ENCODE results near the gene FSTL4.

The FSTL4 gene

DNA sequence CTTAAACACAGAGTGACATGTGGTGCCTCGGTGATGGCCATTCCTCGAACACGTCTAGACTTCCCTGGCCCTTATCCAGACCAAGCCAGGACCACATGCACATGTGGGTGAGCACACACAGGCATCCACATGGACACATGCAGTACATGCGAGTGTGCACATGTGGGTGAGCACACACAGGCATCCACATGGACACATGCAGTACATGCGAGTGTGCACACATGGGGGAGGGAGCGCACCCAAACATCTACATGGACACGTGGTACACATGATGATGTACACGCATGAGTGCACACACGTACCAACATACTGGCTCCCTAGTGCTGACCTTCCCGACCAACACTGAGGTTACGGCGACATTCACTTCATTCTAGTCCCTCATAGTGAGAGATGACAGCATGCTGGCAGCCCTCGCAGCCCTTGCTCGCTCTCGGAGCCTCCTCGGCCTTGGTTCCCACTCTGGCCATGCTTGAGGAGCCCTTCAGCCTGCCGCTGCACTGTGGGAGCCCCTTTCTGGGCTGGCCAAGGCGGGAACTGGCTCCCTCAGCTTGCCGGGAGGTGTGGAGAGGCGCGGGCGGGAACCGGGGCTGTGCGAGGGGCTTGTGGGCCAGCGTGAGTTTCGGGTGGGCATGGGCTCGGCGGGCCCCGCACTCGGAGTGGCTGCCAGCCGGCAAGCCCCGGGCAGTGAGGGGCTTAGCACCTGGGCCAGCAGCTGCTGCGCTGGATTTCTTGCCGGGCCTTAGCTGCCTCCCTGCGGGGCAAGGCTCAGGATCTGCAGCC, 373.7 kb downstream of the FSTL4 start:
- in situ Hi-C loops (cut with MboI; ENCODE audit: low sequenced_read_pairs), result no loop called here

DNA sequence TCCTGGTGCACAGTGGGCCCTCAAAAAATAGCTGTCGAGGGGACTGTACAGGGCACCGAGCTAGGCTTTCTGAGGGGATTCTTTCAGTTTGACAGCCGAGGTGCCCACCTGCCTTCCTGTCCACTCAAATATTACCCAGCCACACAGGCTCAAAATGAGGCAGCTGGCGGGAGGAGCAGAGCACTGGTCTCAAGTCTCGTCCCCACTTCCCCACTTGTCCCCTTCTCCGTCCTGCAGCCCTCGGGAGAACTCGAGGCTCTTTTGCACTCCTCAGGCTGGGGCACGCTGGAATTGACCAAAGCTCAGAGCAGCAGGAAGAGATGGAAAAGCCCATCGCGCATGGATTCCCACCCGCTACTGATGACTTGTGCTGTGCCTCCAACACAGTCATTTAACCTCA, 375.4 kb downstream of the FSTL4 start:
- in situ Hi-C loops (cut with MboI; ENCODE audit: low sequenced_read_pairs), result no loop called here

DNA sequence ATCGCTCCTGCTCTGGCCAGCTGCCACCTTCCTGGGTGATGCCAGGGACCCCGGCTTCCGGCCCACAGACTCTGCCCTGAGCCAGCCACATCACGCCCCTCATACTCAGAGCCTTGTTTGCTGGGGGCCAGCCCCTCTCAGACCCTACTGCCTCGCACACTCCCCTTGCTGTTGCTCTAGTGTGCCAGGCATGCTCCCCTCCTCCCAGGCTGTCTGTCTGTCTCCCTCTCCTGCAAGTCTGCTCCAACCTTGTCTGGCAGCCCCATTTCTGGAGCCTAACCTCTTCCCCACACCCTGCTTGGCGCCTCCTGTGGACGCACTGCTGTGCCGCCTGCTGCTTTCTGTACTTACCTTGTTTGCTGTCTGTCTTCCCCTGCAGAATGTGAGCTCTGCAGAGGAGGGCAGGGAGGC, 375.8 kb downstream of the FSTL4 start:
- in situ Hi-C loops (cut with MboI; ENCODE audit: low sequenced_read_pairs), result no loop called here

DNA sequence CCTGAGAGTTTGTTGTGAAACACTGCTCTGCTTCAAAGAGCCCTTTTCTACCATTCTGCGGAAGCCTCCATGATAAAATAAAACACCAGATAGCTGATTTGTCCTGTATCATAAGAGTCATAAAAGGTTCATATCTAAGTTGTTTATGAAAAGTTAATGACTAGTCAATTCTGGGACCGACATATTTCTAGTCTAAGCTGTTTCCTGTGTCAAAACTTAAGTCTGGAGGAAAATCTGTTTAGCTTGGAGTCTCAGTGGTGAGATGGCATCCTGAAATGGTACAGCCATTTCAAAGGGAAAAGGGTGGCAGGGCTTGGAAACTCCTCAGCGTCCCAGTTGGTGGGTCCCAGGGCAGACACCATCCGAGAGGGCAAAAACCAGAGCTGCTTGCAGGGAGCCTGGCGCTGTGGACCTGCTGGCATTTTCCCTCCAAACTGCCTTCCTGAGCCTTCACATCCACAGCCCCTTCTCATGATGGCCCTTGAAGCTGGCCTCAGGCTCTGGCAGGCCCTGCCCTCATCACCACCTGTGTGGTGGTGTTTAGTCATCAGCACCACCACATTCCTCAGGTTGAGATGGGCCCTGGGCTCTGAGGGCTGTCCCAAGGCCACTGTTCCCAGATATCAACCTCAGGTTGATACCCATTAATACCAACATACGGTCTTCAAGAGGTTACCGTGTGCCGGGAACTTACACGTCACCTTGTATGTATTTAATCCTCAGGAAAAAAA, 376.5 kb downstream of the FSTL4 start:
- in situ Hi-C loops (cut with MboI; ENCODE audit: low sequenced_read_pairs), result no loop called here

DNA sequence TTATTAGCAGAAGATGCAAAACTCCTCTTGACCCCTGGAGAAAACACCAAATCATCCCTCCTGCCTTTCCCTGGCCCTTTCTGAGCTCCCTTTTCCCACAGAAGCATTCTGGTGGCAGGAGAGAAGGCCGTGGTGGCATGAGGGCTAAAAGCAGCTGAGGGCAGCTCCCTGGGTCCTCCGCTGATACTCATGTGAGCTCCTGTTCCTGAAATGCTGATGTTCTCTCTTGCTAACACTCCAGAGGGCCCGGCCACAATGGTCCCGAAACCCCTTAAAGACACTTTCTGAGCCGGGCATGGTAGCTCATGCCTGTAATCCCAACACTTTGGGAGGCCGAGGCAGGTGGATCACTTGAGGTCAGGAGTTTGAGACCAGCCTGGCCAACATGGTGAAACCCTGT, 377.4 kb downstream of the FSTL4 start:
- in situ Hi-C loops (cut with MboI; ENCODE audit: low sequenced_read_pairs), result no loop called here

DNA sequence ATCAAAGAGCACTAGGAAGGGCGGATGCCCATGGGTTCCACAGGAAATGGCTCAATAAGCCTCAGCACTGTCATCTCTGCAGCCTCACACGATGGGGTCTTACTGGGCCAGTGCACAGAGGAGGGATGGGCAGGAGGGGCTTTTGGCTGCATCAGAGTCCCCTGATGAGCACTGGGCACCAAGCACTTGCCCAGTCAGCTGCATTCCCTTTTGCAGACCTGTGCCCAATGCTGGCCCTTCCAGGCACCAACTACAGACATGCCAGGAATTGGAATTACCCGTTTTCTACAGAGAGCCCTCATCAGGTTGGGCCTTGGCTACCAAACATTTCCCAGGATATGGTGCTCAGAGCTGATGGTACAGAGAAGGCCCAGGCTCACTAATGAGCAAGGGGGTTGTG, 378.1 kb downstream of the FSTL4 start:
- in situ Hi-C loops (cut with MboI; ENCODE audit: low sequenced_read_pairs), result no loop called here

DNA sequence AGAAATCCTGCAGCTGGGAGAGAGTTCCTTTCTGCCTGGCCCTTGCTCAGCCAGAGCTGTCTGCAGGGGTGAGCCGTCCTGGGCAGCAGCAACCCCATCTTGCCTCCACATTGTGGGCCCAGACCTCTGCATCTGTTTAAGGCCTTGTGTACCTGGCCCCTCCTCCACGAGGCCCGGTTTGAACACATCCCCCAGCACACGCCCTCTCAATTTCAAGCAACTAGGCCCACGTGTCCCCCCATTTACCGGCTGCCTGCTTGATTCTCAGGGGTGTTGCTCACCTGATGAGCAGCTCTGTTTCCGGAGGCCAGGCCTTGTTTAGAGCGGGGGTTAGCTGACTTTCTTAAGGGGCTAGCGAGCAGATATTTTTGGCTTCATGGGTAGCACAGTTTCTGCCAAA, 378.7 kb downstream of the FSTL4 start:
- in situ Hi-C loops (cut with MboI; ENCODE audit: low sequenced_read_pairs), result no loop called here

DNA sequence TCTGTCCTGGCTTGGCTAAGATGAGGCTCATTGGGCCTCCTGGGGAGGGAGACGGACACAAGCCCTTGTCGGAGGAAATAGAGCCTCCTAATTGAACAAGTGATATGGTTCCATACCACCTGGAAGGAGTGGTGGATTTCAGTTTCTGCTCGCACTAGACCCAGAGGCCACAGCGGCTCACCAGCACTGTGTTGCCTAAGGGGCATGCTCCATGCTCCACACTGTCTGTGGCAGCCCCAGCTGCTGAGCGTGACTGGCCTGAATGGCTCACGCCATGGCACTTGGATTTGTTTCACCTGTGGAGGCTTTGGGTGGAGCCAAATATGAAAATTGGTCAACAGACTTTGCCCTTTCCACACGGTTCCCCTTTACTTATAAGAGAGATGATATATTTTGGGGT, 379.4 kb downstream of the FSTL4 start:
- in situ Hi-C loops (cut with MboI; ENCODE audit: low sequenced_read_pairs), result no loop called here

DNA sequence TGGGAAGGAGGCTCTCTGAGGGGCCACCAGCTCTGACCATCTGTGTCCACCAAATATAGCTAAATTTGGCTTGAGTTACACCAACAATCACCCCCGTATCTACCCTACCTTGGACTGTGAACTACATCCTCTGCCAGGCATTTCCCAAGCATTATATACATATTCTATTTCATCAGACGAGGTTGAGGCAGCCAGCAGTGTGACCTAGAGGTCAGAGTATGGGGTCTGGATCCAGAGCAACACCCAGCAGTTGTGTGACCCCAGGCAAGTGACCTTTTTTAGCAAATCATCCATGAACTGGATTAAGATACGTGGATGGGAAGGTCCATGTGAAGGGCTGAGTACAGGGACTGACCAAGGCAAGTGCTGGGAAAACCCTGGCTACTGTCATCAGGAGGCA, 379.9 kb downstream of the FSTL4 start:
- in situ Hi-C loops (cut with MboI; ENCODE audit: low sequenced_read_pairs), result no loop called here

DNA sequence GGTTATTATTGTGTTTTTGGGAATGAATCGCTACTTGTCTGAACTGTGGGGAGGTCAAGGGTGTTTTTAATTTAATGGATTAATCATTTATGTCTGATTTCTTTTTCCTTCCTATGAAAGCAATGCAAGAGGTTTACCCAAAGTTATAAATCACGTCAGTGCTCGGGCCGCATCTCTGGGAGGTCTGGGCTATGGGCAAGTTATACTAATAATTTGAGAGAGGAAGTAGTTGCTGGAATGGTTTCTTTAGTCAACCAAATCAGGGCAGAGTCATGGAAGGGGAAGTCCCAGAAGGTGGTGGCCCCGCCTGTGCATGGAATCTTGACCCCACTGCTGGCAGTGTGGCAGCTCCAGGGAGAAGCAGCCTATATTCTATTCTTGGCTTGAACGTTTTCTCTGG, 380.3 kb downstream of the FSTL4 start:
- in situ Hi-C loops (cut with MboI; ENCODE audit: low sequenced_read_pairs), result no loop called here

DNA sequence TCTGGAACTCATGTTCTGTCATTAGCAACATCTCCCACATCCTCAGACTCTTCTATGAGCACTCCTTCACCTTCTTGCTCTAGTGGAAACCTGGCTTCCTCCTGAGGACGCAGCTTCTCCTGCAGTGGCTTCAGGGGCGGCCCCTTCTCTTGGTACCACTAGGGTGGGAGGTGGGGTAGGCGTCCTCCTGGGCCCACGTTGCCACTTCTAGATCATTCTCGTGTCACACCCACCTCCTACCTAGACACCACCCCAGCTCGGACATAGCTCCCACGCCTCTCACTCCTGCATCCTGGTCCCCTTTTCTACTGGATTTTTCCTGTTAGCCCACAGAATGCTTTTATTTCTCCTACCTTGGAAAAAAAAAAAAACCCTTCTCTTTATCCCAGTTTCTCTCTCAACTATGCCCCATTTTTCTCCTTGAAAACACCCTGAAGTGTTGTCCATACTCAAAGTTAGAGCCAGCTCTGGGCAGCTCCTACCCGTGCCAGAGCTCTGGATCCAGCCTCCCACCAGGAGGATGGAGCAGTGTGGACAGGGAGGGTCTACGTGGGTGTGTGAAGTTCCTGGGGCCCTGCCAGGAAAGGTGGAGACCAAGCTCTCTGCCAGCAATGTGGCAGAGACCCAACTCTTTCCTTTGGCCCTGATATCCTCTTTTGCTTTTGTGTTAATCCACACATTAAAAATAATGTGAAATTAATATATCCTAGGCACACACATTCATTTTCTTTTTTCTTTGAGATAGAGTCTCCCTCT, 381.3 kb downstream of the FSTL4 start:
- in situ Hi-C loops (cut with MboI; ENCODE audit: low sequenced_read_pairs), result no loop called here

DNA sequence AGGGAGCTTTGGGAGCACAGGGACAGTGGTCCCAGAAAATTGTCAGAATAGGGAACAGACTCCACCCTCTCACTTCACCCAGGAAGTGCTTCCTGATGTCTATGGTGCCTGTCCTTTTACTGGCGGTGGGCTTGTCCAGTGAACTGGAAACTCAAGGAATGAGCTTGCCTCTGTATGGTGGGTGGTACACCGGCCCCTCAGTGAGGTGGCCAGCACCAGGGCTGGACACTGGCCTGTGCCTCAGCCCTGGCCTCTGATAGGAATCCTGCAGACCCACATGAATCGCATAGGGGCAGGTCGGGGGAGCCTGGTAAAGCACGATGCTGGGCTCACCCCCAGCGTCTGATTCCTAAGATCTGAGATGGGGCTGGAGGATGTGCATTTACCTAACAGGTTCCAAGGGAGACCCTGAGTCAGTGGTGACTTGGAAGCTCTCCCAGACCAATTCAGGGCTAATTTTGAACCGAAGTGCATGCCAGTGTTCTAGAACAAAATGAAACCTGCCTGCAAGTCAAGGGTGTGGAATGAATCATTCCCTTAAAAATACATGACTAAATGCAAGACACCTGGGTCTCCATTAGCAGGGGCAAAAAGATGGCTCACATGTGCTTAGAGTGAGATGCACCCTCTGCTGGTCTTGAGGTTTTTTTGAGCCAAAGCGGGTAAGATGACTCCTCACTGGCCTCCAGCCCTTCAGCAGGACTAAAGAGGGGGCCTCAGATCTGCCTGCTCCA, 382.2 kb downstream of the FSTL4 start:
- in situ Hi-C loops (cut with MboI; ENCODE audit: low sequenced_read_pairs), result no loop called here

DNA sequence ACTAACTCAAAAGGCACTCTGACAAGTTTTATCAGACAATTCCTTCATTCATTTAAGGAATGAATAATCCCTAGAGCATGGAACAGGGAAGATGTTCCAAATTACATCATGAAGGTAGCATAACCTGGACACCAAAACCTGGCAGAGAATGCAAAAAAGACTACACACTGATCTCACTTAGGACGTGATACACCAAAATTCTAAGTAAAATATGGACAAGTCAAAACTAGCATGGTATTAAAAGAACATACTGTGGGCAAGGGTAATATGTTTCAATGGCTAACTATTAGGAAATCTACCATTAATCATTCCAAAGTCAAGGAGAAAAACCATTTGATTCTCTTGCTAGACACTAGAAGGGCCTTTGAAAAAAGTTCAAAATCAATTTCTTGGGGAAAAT, 384.0 kb downstream of the FSTL4 start:
- in situ Hi-C loops (cut with MboI; ENCODE audit: low sequenced_read_pairs), result no loop called here

DNA sequence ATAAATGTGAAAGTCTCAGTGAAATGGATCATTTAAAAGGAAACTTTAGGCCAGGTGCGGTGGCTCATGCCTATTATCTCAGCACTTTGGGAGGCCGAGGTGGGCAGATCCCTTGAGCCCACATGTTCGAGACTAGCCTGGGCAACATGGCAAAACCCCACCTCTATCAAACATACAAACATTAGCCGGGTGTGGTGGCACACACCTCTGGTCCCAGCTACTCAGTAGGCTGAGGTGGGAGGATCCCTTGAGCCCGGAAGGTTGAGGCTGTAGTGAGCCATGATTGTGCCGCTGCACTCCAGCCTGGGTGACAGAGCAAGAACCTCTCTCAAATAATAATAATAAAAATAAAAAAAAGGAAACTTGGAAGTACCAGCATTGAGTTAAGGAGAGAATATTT, 384.4 kb downstream of the FSTL4 start:
- in situ Hi-C loops (cut with MboI; ENCODE audit: low sequenced_read_pairs), result no loop called here

DNA sequence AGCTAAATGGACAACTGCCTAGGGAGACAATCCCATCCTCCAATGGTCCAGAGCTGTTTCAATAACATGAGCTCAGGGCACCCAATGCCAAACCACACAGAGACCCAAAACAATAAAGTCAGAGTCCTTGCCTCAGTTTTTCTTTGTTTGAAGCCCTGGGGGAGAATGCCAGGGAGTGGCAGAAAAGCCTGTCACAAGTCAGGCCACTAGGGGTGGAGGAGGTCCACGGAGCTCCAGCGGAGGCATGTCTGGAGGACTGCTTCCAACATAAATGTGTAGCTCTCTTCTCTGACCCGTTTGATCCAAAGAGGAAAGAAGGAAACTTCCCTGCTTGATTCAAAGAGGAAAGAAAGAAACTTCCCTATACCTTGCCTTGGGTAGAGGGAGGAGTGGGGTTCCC, 385.3 kb downstream of the FSTL4 start:
- in situ Hi-C loops (cut with MboI; ENCODE audit: low sequenced_read_pairs), result no loop called here

DNA sequence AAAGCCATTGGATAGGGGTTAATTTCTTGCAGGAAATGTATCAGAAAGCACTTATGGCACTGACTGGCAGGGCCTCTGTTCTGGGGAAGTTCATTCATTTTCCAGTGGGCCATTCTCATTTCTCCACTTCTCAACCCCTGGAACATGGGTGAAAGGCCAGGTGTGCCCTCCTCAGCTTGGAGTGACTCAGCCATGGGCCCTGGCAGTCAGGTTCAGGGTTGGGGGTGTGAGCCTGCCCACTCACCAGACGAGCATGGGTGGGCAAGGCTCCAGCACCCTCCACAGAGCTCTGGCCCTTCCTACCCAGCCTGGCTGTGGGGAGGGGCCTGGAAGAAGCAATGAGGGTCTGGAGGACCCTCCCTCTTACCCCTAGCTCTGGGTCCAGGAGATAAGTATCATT, 386.2 kb downstream of the FSTL4 start:
- in situ Hi-C loops (cut with MboI; ENCODE audit: low sequenced_read_pairs), result no loop called here

DNA sequence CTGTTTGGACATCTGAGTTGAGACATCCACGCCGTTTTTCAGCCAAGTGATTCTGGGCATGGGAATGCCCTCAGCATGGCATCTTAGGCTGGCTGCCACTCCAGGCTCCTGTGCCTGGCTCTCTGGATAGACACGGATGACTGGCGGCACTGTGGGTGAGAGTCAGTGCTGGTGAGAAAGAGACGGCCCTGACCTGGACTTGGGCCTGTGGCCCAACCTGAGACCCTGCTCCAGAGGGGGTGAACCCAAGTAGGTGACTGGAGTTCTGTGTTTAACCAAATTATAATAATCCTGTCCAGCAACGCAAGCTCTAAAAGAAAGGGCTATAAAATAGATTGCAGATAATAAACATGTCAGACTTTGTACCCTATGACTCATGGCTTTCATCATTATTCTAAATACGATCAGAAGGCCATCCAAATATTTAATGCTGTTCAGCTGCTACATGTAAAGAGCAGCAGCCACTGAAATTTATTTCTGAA, 386.6 kb downstream of the FSTL4 start:
- in situ Hi-C loops (cut with MboI; ENCODE audit: low sequenced_read_pairs), result no loop called here

DNA sequence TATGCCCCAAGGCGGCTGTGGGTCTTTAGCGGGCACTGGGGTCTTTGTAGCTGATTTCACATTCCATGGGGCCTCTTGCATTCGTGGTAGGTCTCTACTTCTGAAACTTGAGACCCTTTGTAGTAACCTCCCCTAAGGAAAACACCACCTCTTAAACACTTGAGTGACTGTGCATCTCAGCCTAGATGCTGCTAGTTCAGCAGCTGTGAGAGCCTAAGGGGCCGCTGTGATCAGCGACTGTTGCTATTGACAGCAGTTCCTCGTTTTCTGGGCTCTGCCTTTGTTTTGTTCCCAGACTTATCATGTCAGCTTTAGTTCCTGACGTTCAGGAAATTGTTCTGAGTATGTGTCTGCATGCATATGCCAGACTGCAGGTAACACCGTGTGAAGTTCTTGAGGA, 389.4 kb downstream of the FSTL4 start:
- in situ Hi-C loops (cut with MboI; ENCODE audit: low sequenced_read_pairs), result no loop called here

DNA sequence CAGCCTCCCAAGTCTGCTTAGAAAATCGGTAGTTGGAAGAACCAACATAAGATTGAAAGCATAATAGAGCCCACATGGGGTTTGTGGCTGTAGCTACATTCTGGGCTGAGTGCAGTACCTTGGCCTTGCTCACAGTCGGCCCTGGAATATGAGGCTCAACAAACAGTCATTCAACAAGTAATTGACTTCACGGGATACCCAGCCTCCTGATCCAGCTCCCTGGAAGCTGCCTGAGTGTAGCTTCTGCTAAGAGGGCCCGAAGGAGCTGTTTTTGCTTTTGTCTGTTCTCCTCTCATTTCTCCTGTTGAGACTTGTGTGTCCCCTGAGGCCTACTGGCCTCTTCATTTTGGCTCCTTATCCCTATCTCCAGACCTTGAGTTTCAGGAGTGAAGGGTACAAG, 389.8 kb downstream of the FSTL4 start:
- in situ Hi-C loops (cut with MboI; ENCODE audit: low sequenced_read_pairs), result no loop called here

DNA sequence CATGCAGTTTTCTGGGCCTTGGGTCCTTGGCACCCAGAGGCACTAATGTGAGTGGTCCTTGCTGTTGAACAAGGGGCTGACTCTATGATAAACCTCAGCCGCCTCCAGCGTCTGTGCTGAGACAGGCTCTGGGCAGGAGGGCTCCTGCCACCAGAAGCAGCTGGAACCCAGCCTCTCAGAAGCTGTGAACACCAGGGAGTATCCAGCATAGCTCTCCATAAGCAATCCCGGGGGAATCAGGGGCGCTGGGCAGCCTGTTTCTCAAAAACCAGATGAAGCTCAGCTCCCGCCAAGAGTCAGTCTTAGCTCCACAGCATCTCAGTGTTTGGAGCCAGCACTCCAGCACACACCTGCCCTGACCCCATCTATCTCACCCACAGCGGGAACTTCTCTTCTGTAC, 390.3 kb downstream of the FSTL4 start:
- in situ Hi-C loops (cut with MboI; ENCODE audit: low sequenced_read_pairs), result no loop called here

All from HL-60/S4 (cell line).